ENCODE measurements around the gene PGBD2.
A peak's percentile ranks its signal among the peaks of the same experiment; 100 is the strongest.
"Not testable (repeated sequence)": the region's sequence is repeated elsewhere in the genome, so short reads cannot be mapped to it uniquely, and the experiment has no call there.

PGBD2 gene

GRCh38 chr1:248886237-248886895 is 19.7 kb upstream of the PGBD2 start:
- no peak overlapping the region for H3K4me3 ChIP-seq (ENCODE audit: low read depth, low read length)

GRCh38 chr1:248889914-248890243 is 16.2 kb upstream of the PGBD2 start:
- H3K4me3 ChIP-seq (ENCODE audit: low read depth, low read length), result not testable (repeated sequence)

- H3K4me3 ChIP-seq (ENCODE audit: low read depth, low read length), result no peak overlapping the region
Measured at GRCh38 chr1:248890549-248891498, 15.2 kb upstream of the PGBD2 start.

- no peak overlapping the region for H3K4me3 ChIP-seq (ENCODE audit: low read depth, low read length)
Measured at GRCh38 chr1:248891758-248892157, 14.3 kb upstream of the PGBD2 start.

- H3K4me3 ChIP-seq (ENCODE audit: low read depth, low read length), result no peak overlapping the region
Measured at GRCh38 chr1:248892590-248892989, 13.4 kb upstream of the PGBD2 start.

- H3K4me3 ChIP-seq (ENCODE audit: low read depth, low read length), result no peak overlapping the region
Measured at GRCh38 chr1:248894837-248895236, 11.2 kb upstream of the PGBD2 start.

GRCh38 chr1:248897412-248898337 is 8.4 kb upstream of the PGBD2 start:
- H3K4me3 ChIP-seq (ENCODE audit: low read depth, low read length), result no peak overlapping the region

- H3K4me3 ChIP-seq (ENCODE audit: low read depth, low read length), result no peak overlapping the region
Measured at GRCh38 chr1:248900637-248901036, 5.4 kb upstream of the PGBD2 start.

GRCh38 chr1:248901578-248901977 is 4.5 kb upstream of the PGBD2 start:
- H3K4me3 ChIP-seq (ENCODE audit: low read depth, low read length), result no peak overlapping the region

- no peak overlapping the region for H3K4me3 ChIP-seq (ENCODE audit: low read depth, low read length)
Measured at GRCh38 chr1:248904437-248905216, 1.4 kb upstream of the PGBD2 start.

GRCh38 chr1:248905662-248906008 is 400 bp upstream of the PGBD2 start:
- peak overlapping the region; percentile 95 for H3K4me3 ChIP-seq (ENCODE audit: low read depth, low read length)

GRCh38 chr1:248906753-248907661 is 972 bp downstream of the PGBD2 start:
- peak overlapping the region; percentile 57 for H3K4me3 ChIP-seq (ENCODE audit: low read depth, low read length)

GRCh38 chr1:248910761-248911160 is 4.7 kb downstream of the PGBD2 start:
- no peak overlapping the region for H3K4me3 ChIP-seq (ENCODE audit: low read depth, low read length)

GRCh38 chr1:248913933-248914332 is 7.9 kb downstream of the PGBD2 start:
- H3K4me3 ChIP-seq (ENCODE audit: low read depth, low read length), result no peak overlapping the region

- H3K4me3 ChIP-seq (ENCODE audit: low read depth, low read length), result no peak overlapping the region
Measured at GRCh38 chr1:248914796-248915381, 8.9 kb downstream of the PGBD2 start.

- H3K4me3 ChIP-seq (ENCODE audit: low read depth, low read length), result no peak overlapping the region
Measured at GRCh38 chr1:248918131-248918530, 12.1 kb downstream of the PGBD2 start.

- H3K4me3 ChIP-seq (ENCODE audit: low read depth, low read length), result no peak overlapping the region
Measured at GRCh38 chr1:248923352-248924338, 17.6 kb downstream of the PGBD2 start.
